GM19328 (cell line): ENCODE measurements around the gene DECR2.
A peak's percentile ranks its signal among the peaks of the same experiment; 100 is the strongest.

Experiments used
- ATAC-seq: cut with Tn5 transposase; IDR thresholded peaks from one replicate; pipeline ENCODE4 v1.9.1; 2021; ENCODE audit warnings: mild to moderate bottlenecking, moderate library complexity; ENCODE audit not compliant: unreplicated experiment

DECR2 gene

GRCh38 chr16:364595-365491, 36.8 kb upstream of the DECR2 start:
- ATAC-seq: no peak

- ATAC-seq: no peak
These were observed 35.2 kb upstream of the DECR2 start for GRCh38 chr16:366476-366875.

GRCh38 chr16:367333-367903, 34.3 kb upstream of the DECR2 start:
- no peak for ATAC-seq

- no peak for ATAC-seq
These were observed 33.1 kb upstream of the DECR2 start for GRCh38 chr16:368388-369158.

GRCh38 chr16:369275-369865, 32.3 kb upstream of the DECR2 start:
- ATAC-seq: no peak

GRCh38 chr16:369866-370436, 31.7 kb upstream of the DECR2 start:
- ATAC-seq: no peak

- peak; percentile 73 for ATAC-seq
These were observed 31.2 kb upstream of the DECR2 start, which contains the start of gene MRPL28 for GRCh38 chr16:370443-370842. TSS of gene MRPL28 (minus strand) at chr16:370538. CDS start at chr16:370218, 320 bp downstream.

GRCh38 chr16:370979-371514, 30.6 kb upstream of the DECR2 start:
- ATAC-seq: no peak

- no peak for ATAC-seq
These were observed 30.0 kb upstream of the DECR2 start for GRCh38 chr16:371515-372301.

- no peak for ATAC-seq
These were observed 29.2 kb upstream of the DECR2 start for GRCh38 chr16:372302-372983.

- no peak for ATAC-seq
These were observed 28.6 kb upstream of the DECR2 start for GRCh38 chr16:373020-373598.

- ATAC-seq: no peak
These were observed 27.7 kb upstream of the DECR2 start for GRCh38 chr16:373848-374615.

GRCh38 chr16:374616-374926, 27.1 kb upstream of the DECR2 start:
- no peak for ATAC-seq

- no peak for ATAC-seq
These were observed 26.5 kb upstream of the DECR2 start for GRCh38 chr16:375212-375611.

- ATAC-seq: no peak
These were observed 25.5 kb upstream of the DECR2 start for GRCh38 chr16:375927-376816.

GRCh38 chr16:376817-377418, 24.8 kb upstream of the DECR2 start:
- no peak for ATAC-seq

GRCh38 chr16:377419-377951, 24.2 kb upstream of the DECR2 start:
- ATAC-seq: no peak
